Testis (tissue), 2 donors: Measurements from ENCODE around the gene ADSS2.

Experiments used
- POLR2A ChIP-seq: fragments of 450-650 bp; IDR thresholded peaks from one replicate; pipeline ENCODE4 v1.6.1; 2017; ENCODE audit warnings: antibody characterized with exemption, mild to moderate bottlenecking, moderate library complexity
- TF ChIP-seq, protein P1 (sequence below), 3 experiments: fragments of 450-650 bp in 2 of 3; fragments of 200-600 bp in 1 of 3; sonication (generic) in 1 of 3; IDR thresholded peaks; one replicate each; pipeline ENCODE4 v1.5.1; 2016 to 2019; ENCODE audit warnings: antibody characterized with exemption in 3 of 3, mild to moderate bottlenecking in 2 of 3, moderate library complexity in 1 of 3

DNA sequence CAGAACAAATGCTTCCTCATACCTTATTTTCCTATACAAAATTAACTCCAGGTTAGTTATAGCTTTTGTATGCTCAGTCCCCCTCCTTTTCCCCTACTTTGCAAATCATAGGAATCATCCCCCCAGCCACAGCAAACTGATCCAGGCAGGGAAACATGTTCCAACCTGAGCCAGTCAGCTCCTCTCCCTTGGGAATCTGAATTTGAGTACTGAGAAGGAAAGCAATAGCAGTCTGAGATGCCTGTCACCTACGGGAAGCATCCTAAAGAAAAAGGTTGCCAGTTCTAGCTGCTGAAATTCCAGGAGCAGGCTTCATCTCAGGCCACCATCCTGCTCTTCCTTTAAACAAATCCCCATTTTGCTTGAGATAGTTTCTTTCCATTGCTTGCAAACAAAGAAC is 6.9 kb downstream of the ADSS2 start:
- TF ChIP-seq POLR2A = no peak
- TF ChIP-seq, protein P1, sequence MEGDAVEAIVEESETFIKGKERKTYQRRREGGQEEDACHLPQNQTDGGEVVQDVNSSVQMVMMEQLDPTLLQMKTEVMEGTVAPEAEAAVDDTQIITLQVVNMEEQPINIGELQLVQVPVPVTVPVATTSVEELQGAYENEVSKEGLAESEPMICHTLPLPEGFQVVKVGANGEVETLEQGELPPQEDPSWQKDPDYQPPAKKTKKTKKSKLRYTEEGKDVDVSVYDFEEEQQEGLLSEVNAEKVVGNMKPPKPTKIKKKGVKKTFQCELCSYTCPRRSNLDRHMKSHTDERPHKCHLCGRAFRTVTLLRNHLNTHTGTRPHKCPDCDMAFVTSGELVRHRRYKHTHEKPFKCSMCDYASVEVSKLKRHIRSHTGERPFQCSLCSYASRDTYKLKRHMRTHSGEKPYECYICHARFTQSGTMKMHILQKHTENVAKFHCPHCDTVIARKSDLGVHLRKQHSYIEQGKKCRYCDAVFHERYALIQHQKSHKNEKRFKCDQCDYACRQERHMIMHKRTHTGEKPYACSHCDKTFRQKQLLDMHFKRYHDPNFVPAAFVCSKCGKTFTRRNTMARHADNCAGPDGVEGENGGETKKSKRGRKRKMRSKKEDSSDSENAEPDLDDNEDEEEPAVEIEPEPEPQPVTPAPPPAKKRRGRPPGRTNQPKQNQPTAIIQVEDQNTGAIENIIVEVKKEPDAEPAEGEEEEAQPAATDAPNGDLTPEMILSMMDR (IDR thresholded peaks at IDR 0.05) = no peak
